Mesendoderm (in vitro differentiated cells): ENCODE measurements around the gene BICD1. TPM values are rescaled to one million over a fixed set of nuclear protein-coding genes. Genes with fewer than 3 reads are reported as not detected.

Source experiments
- DNase-seq: peaks from one replicate; pipeline ENCODE4 v3.0.0; 2013
- H2AK5ac ChIP-seq: 2 replicates; pipeline ENCODE4 v1.6.1; 2013; ENCODE audit warnings: low read length, inconsistent platforms
- H2BK120ac ChIP-seq: 2 replicates; pipeline ENCODE4 v1.6.1; 2013; ENCODE audit warnings: low read depth, mild to moderate bottlenecking, low read length, moderate library complexity, mixed read lengths
- H2BK15ac ChIP-seq: replicated peaks from 2 replicates; pipeline ENCODE4 v1.6.1; 2013; ENCODE audit warnings: low read depth, mild to moderate bottlenecking, moderate library complexity
- H2BK5ac ChIP-seq: 2 replicates; pipeline ENCODE4 v1.6.1; 2013; ENCODE audit warnings: low read length, inconsistent platforms
- H3K18ac ChIP-seq: 2 replicates; pipeline ENCODE4 v1.6.1; 2013; ENCODE audit warnings: mild to moderate bottlenecking, low read length, mixed read lengths
- H3K23ac ChIP-seq: one replicate; pipeline ENCODE4 v1.6.1; 2013; ENCODE audit warnings: low read length
- H3K27ac ChIP-seq: 2 replicates; pipeline ENCODE4 v1.5.1; 2013; ENCODE audit warnings: low read depth, mild to moderate bottlenecking, inconsistent platforms, low read length, moderate library complexity
- H3K27me3 ChIP-seq: 2 replicates; pipeline ENCODE4 v1.6.1; 2013; ENCODE audit warnings: low read length, control low read depth, mild to moderate bottlenecking, inconsistent platforms; ENCODE audit not compliant: insufficient read depth, poor library complexity
- H3K36me3 ChIP-seq: 2 replicates; pipeline ENCODE4 v1.6.1; 2013; ENCODE audit warnings: low read length, inconsistent platforms; ENCODE audit not compliant: control insufficient read depth, insufficient read depth
- H3K4ac ChIP-seq: one replicate; pipeline ENCODE4 v1.6.1; 2013; ENCODE audit warnings: low read depth, mild to moderate bottlenecking, low read length, moderate library complexity
- H3K4me1 ChIP-seq: 2 replicates; pipeline ENCODE4 v1.6.1; 2013; ENCODE audit warnings: low read depth, low read length, inconsistent platforms; ENCODE audit not compliant: control insufficient read depth
- H3K4me2 ChIP-seq: 2 replicates; pipeline ENCODE4 v1.6.1; 2013; ENCODE audit warnings: low read length
- H3K4me3 ChIP-seq: 2 replicates; pipeline ENCODE4 v1.5.1; 2013; ENCODE audit warnings: mild to moderate bottlenecking, low read length
- H3K56ac ChIP-seq: one replicate; pipeline ENCODE4 v1.6.1; 2013; ENCODE audit warnings: low read length
- H3K79me1 ChIP-seq: 2 replicates; pipeline ENCODE4 v1.6.1; 2013; ENCODE audit warnings: low read length, inconsistent platforms
- H3K79me2 ChIP-seq: 2 replicates; pipeline ENCODE4 v1.6.1; 2013; ENCODE audit warnings: mild to moderate bottlenecking, low read length; ENCODE audit not compliant: control insufficient read depth, insufficient read depth
- H3K9ac ChIP-seq: 2 replicates; pipeline ENCODE4 v1.6.1; 2013; ENCODE audit warnings: low read length, inconsistent platforms
- H4K5ac ChIP-seq: one replicate; pipeline ENCODE4 v1.6.1; 2013; ENCODE audit warnings: low read length
- H4K8ac ChIP-seq: one replicate; pipeline ENCODE4 v1.6.1; 2013; ENCODE audit warnings: low read depth, mild to moderate bottlenecking, control low read depth, low read length, moderate library complexity
- WGBS: extraction: QIAGEN DNeasy Blood & Tissue Kit; methylation state at CpG from one replicate; pipeline ENCODE4 v1.1.7; 2013; ENCODE audit warnings: low lambda C conversion rate, missing lambda C conversion rate; ENCODE audit not compliant: insufficient coverage; ENCODE audit errors: extremely low coverage; 5-methylcytosine and 5-hydroxymethylcytosine counted together
- polyA plus RNA-seq, 2 experiments: library from polyadenylated mRNA; stranded (reverse); fragments of 200-250 nt; gene quantifications; one replicate each; pipeline ENCODE4 v1.2.3, GENCODE V29; 2013

The BICD1 gene
- 27.0 TPM for polyA plus RNA-seq (2013, experiment 1 of 2)
- 25.8 TPM for polyA plus RNA-seq (2013, experiment 2 of 2)

DNA sequence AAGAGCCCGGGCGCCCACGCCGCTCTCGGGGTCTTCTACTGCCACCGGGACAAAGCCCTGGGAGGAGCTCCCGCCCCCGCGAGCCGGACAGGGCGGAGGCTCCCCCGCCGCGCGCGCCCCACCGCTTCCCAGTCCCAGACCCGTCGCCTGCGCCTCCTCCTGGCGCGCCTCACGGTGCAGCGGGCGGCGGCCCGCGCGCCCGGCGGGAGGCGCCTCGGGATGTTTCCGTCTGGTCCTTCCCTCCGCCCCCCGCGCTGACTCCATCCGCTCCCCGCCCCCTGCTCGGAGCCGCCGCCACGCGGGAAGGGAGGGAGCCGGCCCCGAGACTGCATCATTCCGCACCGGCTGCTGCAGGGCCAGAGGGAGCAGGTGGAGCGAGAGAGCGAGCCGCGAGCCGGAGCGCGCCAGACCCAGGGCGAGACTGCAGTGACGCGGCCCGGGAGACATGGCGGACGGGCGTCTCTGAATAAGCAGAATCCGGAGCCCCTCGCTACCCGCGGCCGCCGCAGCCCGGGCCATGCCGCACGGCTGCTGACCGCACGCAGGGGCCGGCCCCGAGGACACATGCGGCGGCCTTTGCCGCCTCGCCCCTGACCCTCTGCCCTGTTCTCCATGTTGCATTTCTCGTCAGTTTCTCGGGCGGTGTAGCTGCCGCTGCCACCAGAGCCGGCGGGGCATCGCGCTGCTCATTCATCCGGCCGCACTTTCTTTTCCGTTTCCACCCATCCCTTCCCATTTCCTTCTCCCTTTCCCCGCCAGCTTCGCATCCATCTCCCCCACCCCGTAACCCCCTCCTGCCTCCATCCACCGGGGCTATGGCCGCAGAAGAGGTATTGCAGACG, at the start of gene BICD1:
Gene BICD1 (plus strand): TSS at position 331 of the 842 bp plus-strand sequence. CDS start 485 bp downstream, at position 816.
- H2AK5ac ChIP-seq = no peak within 1 kb of the TSS
- peaks cover 1% of the 10 kb centered on the region for H3K36me3 ChIP-seq
- no peaks in the 10 kb centered on the region for H3K27me3 ChIP-seq
- peak within 1 kb of the TSS; percentile 66 for H2BK5ac ChIP-seq
- peak within 1 kb of the TSS; percentile 49 for H2BK120ac ChIP-seq
- H3K56ac ChIP-seq = peak within 1 kb of the TSS; percentile 98
- no peak within 1 kb of the TSS for H2BK15ac ChIP-seq
- peak; percentile 95 for DNase-seq
- no CpG with 5 or more reads among the region's 96 CpGs for WGBS
- peak within 1 kb of the TSS; percentile 84 for H3K4ac ChIP-seq
- H3K27ac ChIP-seq = peak within 1 kb of the TSS; percentile 96
- peaks cover 2% of the 10 kb centered on the region for H3K79me1 ChIP-seq
- peaks cover 28% of the 10 kb centered on the region for H3K79me2 ChIP-seq
- H4K5ac ChIP-seq = no peak within 1 kb of the TSS
- peak within 1 kb of the TSS; percentile 64 for H3K4me2 ChIP-seq
- peak within 1 kb of the TSS; percentile 95 for H3K9ac ChIP-seq
- H3K18ac ChIP-seq = peak within 1 kb of the TSS; percentile 93
- H3K4me1 ChIP-seq = peaks cover 8% of the 10 kb centered on the region
- H4K8ac ChIP-seq = no peak within 1 kb of the TSS
- peak within 1 kb of the TSS; percentile 88 for H3K4me3 ChIP-seq
- peak within 1 kb of the TSS; percentile 59 for H3K23ac ChIP-seq

DNA sequence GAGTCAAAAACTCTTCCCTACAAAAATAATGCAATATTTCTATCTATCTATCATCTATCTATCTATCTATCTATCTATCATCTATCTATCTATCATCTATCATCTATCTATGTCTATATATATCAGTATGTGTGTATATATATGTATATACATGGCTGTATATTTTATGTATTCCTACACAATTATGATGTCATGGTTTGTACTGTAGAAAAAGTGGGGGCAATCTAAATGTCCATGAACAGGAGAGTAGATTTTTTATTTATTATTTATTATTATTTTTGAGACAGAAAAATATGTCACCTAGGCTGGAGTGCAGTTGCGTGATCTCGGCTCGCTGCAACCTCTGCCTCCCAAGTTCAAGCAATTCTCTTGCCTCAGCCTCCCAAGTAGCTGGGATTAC, 45.6 kb upstream of the BICD1 start:
- Histone ChIP-seq H3K79me2 (no peaks in the 10 kb centered on the region), H2BK120ac (no peak overlapping the region), H3K9ac (no peak overlapping the region), H3K27me3 (no peaks in the 10 kb centered on the region), H3K79me1 (no peaks in the 10 kb centered on the region), H2BK15ac (peak overlapping the region; percentile 57), H3K36me3 (no peaks in the 10 kb centered on the region), H3K4me2 (no peak overlapping the region), H4K5ac (no peak overlapping the region), H4K8ac (no peak overlapping the region), H3K18ac (no peak overlapping the region), H2BK5ac (no peak overlapping the region), H3K4ac (no peak overlapping the region), H3K27ac (no peak overlapping the region), H3K23ac (no peak overlapping the region), H3K4me1 (no peaks in the 10 kb centered on the region), H3K4me3 (no peak overlapping the region), H3K56ac (no peak overlapping the region), H2AK5ac (no peak overlapping the region)
- DNase-seq = no peak
- WGBS = no CpG with 5 or more reads among the region's 3 CpGs

DNA sequence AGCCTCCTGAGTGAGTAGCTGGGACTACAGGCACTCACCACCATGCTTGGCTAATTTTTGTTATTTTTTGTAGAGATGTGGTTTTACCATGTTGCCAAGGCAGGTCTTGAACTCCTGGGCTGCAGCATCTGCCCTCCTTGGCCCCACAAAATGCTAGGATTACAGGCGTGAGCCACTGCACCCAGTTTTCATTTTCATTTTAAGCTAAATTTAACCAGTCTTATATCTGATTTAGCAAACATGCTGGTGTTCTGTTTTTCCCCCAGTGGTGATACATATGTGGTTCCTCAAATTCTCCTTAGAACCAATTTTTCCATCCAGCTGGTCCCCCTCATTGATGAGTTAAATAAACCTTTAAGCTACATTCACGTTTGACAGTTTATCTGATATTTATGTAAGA, 43.8 kb upstream of the BICD1 start:
- Histone ChIP-seq H3K9ac (no peak overlapping the region), H3K18ac (no peak overlapping the region), H2BK5ac (no peak overlapping the region), H2AK5ac (no peak overlapping the region), H3K4me2 (no peak overlapping the region), H3K4me1 (no peaks in the 10 kb centered on the region), H3K79me1 (no peaks in the 10 kb centered on the region), H3K4me3 (no peak overlapping the region), H4K8ac (no peak overlapping the region), H3K27ac (no peak overlapping the region), H3K27me3 (no peaks in the 10 kb centered on the region), H3K56ac (no peak overlapping the region), H4K5ac (no peak overlapping the region), H2BK120ac (no peak overlapping the region), H2BK15ac (no peak overlapping the region), H3K79me2 (no peaks in the 10 kb centered on the region), H3K23ac (no peak overlapping the region), H3K4ac (no peak overlapping the region), H3K36me3 (no peaks in the 10 kb centered on the region)
- WGBS = no CpG with 5 or more reads among the region's 2 CpGs
- DNase-seq = no peak

DNA sequence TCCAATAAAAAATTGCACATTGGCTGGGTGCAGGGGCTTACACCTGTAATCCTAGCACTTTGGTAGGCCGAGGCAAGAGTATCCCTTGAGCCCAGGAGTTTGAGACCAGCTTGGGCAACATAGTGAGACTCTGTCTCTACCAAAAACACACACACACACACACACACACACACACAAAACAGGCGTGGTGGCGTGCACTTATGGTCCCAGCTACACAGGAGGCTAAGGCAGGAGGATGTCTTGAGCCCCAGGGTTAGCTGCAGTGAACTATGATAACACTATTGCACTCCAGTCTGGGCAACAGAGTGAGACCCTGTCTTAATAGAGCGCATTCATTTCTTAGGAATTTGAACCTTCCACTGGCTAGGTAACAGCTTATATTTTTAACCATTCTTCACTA, 42.9 kb upstream of the BICD1 start:
- Histone ChIP-seq H3K4me2 (no peak overlapping the region), H3K36me3 (no peaks in the 10 kb centered on the region), H2BK15ac (no peak overlapping the region), H3K27me3 (no peaks in the 10 kb centered on the region), H3K79me1 (no peaks in the 10 kb centered on the region), H3K18ac (no peak overlapping the region), H3K79me2 (no peaks in the 10 kb centered on the region), H2BK5ac (no peak overlapping the region), H3K4me3 (no peak overlapping the region), H4K8ac (no peak overlapping the region), H3K56ac (no peak overlapping the region), H4K5ac (no peak overlapping the region), H3K27ac (no peak overlapping the region), H2AK5ac (no peak overlapping the region), H3K4ac (no peak overlapping the region), H3K9ac (no peak overlapping the region), H2BK120ac (no peak overlapping the region), H3K4me1 (no peaks in the 10 kb centered on the region), H3K23ac (no peak overlapping the region)
- no CpG with 5 or more reads among the region's 4 CpGs for WGBS
- DNase-seq = no peak

DNA sequence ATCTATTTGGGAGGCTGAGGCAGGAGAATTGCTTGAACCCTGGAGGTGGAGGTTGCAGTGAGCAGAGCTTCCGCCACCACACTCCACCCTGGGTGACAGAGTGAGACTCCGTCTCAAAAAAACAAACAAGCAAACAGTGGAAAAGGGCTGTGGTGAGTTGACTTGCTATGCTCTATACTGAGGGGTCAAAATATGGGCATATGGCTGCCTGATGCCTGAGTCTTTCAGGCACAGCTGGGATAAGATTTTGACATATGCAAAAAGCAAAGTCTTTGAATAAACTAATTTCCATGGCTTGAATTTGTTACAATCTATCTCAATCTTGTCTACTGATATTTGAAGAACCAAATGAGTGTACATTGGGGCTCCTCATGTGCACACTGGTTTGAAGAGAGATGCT, 40.4 kb upstream of the BICD1 start:
- H2BK15ac ChIP-seq = no peak overlapping the region
- no peak overlapping the region for H4K8ac ChIP-seq
- DNase-seq = no peak
- no peak overlapping the region for H3K56ac ChIP-seq
- no peak overlapping the region for H4K5ac ChIP-seq
- H3K27me3 ChIP-seq = no peaks in the 10 kb centered on the region
- H3K79me2 ChIP-seq = no peaks in the 10 kb centered on the region
- H3K79me1 ChIP-seq = no peaks in the 10 kb centered on the region
- H3K4ac ChIP-seq = no peak overlapping the region
- H3K4me3 ChIP-seq = no peak overlapping the region
- no peak overlapping the region for H3K27ac ChIP-seq
- H3K36me3 ChIP-seq = no peaks in the 10 kb centered on the region
- no peak overlapping the region for H2AK5ac ChIP-seq
- H3K4me2 ChIP-seq = no peak overlapping the region
- no peak overlapping the region for H3K9ac ChIP-seq
- H3K23ac ChIP-seq = no peak overlapping the region
- H2BK120ac ChIP-seq = no peak overlapping the region
- no peak overlapping the region for H2BK5ac ChIP-seq
- H3K4me1 ChIP-seq = no peaks in the 10 kb centered on the region
- WGBS = no CpG with 5 or more reads among the region's 2 CpGs
- H3K18ac ChIP-seq = no peak overlapping the region
